ENCODE measurements around the gene CDON. TPM values are rescaled to one million over a fixed set of nuclear protein-coding genes. Genes with fewer than 3 reads are reported as not detected.

Gene CDON
- total RNA-seq, 1 experiment from 2014 or later: 34.1 TPM

DNA sequence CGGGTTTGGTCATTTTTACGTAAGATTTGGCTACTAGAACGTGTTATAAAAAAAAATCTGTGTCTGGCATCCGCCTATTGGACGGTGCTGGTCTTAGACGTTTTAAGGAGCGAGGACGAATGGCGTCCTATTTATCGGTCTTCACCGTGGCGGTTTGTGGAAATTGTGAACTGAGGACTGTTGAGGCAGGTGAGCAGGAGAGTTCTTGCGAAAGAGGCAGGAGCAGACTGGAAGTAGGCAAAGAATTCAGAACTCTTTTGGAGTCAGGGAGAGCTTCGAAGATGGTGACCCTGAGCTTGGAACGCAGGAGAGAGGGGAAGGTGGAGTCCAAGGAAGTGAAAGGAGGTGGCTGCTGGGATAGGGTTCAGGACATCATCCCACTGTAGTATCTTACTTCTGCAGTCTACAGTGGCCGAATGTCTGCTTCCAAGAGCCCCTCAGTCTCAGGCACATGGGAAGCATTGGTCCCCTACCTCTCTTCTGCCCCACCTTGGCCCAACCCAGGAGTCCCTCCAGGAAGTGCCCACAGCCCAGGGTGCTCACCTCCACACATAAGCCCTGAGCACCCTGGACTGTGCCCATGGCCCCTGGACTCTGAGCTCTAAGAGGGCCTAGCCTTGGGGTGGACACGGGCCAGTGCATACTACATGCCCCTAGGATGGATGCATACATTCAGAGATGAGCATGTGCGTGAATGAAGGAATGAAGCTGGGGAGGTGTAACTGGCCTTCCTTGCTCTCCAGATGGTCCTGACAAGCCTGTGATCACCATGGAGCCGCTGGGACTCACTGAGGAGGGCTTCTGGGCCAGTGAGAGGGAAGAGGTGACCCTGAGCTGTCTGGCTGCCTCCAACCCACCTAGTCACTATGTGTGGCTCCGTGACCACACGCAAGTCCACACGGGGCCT is 113.1 kb downstream of the CDON start:
- ChIA-PET CTCF (interaction anchor here (1.8 kb wide), 1 partner anchor 8 kb away, joined by 9 read pairs; no protein-coding TSS in a partner anchor), POLR2A (no interaction called here)
- H3K4me1 Mint-ChIP-seq: peaks cover 7% of the 10 kb centered on the region; the same call in 1 of the 2 replicates
- H3K36me3 Mint-ChIP-seq: no peaks in the 10 kb centered on the region
- DNase-seq (ENCODE audit: low spot score) (no peak), ATAC-seq (no peak)
- no peak overlapping the region for H3K4me3 Mint-ChIP-seq
- no peaks in the 10 kb centered on the region for H3K9me3 Mint-ChIP-seq
- peak overlapping the region; percentile 78; the same call in 1 of the 2 replicates for H3K27ac Mint-ChIP-seq
- no peaks in the 10 kb centered on the region for H3K27me3 Mint-ChIP-seq (ENCODE audit: low read depth)
- TF ChIP-seq CREB1 (CRISPR knock-in tag; IDR thresholded peaks at IDR 0.05) (no peak), ETV6 (CRISPR knock-in tag; IDR thresholded peaks at IDR 0.05) (no peak), E2F5 (CRISPR knock-in tag; IDR thresholded peaks at IDR 0.05) (no peak), NFATC4 (CRISPR knock-in tag; IDR thresholded peaks at IDR 0.05) (no peak)
- TF ChIP-seq, protein P1, sequence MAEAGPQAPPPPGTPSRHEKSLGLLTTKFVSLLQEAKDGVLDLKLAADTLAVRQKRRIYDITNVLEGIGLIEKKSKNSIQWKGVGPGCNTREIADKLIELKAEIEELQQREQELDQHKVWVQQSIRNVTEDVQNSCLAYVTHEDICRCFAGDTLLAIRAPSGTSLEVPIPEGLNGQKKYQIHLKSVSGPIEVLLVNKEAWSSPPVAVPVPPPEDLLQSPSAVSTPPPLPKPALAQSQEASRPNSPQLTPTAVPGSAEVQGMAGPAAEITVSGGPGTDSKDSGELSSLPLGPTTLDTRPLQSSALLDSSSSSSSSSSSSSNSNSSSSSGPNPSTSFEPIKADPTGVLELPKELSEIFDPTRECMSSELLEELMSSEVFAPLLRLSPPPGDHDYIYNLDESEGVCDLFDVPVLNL (CRISPR knock-in tag; IDR thresholded peaks at IDR 0.05; ENCODE audit: borderline replicate concordance, low read depth): no peak
- TF ChIP-seq, protein P2, sequence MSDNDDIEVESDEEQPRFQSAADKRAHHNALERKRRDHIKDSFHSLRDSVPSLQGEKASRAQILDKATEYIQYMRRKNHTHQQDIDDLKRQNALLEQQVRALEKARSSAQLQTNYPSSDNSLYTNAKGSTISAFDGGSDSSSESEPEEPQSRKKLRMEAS (CRISPR knock-in tag; IDR thresholded peaks at IDR 0.05): no peak

DNA sequence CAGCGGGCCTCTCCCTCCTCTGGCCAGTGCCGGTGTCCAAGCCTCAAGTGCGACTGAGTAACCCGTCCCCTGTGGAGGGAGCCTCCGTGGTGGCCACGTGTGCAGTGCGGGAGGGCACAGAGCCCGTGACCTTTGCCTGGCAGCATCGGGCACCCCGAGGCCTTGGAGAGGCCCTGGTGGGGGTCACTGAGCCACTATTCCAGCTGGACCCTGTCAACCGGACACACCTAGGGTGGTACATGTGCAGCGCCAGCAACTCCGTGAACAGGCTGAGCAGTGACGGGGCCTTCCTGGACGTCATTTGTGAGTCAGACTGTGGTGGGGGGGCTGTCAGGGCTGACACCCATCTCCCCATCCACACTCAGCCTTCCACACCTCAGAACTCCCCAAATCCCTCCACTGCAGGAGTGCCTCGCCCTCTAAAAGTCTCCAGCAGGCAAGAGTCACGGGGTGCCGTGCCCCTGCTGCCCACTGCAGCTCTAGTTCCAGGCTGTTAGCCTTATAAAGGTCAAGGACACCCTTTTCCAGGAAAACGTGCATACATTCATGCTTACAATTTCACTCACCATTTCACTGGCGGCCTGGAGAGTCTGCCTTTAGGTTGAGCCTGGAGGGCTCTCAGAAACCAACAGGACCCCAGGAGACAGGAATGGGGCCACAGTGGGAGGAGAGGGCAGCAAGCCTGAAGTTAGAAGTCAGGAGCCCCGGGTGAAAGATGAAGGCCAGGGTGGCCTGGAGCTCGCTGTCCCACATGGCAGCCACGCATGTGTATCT is 114.2 kb downstream of the CDON start:
- Mint-ChIP-seq H3K4me3 (no peak overlapping the region), H3K9me3 (no peaks in the 10 kb centered on the region), H3K4me1 (peaks cover 7% of the 10 kb centered on the region; the same call in 1 of the 2 replicates), H3K36me3 (no peaks in the 10 kb centered on the region), H3K27me3 (ENCODE audit: low read depth) (no peaks in the 10 kb centered on the region; the same call in 1 of the 2 replicates), H3K27ac (no peak overlapping the region)
- CTCF ChIA-PET: no interaction called here
- DNase-seq (ENCODE audit: low spot score) (no peak), ATAC-seq (no peak)
- TF ChIP-seq, protein P3, sequence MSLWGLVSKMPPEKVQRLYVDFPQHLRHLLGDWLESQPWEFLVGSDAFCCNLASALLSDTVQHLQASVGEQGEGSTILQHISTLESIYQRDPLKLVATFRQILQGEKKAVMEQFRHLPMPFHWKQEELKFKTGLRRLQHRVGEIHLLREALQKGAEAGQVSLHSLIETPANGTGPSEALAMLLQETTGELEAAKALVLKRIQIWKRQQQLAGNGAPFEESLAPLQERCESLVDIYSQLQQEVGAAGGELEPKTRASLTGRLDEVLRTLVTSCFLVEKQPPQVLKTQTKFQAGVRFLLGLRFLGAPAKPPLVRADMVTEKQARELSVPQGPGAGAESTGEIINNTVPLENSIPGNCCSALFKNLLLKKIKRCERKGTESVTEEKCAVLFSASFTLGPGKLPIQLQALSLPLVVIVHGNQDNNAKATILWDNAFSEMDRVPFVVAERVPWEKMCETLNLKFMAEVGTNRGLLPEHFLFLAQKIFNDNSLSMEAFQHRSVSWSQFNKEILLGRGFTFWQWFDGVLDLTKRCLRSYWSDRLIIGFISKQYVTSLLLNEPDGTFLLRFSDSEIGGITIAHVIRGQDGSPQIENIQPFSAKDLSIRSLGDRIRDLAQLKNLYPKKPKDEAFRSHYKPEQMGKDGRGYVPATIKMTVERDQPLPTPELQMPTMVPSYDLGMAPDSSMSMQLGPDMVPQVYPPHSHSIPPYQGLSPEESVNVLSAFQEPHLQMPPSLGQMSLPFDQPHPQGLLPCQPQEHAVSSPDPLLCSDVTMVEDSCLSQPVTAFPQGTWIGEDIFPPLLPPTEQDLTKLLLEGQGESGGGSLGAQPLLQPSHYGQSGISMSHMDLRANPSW (CRISPR knock-in tag; conservative IDR thresholded peaks at IDR 0.05; ENCODE audit: low read depth): no peak
- no peak for TF ChIP-seq NR2C2 (CRISPR knock-in tag; IDR thresholded peaks at IDR 0.05)
- POLR2A ChIA-PET: no interaction called here

- no peak for ATAC-seq
- Mint-ChIP-seq H3K9me3 (no peaks in the 10 kb centered on the region), H3K27me3 (ENCODE audit: low read depth) (no peaks in the 10 kb centered on the region; the same call in 1 of the 2 replicates), H3K4me1 (peaks cover 7% of the 10 kb centered on the region; the same call in 1 of the 2 replicates), H3K27ac (no peak overlapping the region), H3K36me3 (no peaks in the 10 kb centered on the region), H3K4me3 (no peak overlapping the region)
- no peak for DNase-seq (ENCODE audit: low spot score)
- TF ChIP-seq NFYB (CRISPR knock-in tag; conservative IDR thresholded peaks at IDR 0.05; ENCODE audit: low read depth) (no peak), SMAD4 (CRISPR knock-in tag; IDR thresholded peaks at IDR 0.05) (no peak), TEAD4 (CRISPR knock-in tag; IDR thresholded peaks at IDR 0.05) (no peak), ZNF281 (CRISPR knock-in tag; IDR thresholded peaks at IDR 0.05) (no peak), ZNF416 (CRISPR knock-in tag; IDR thresholded peaks at IDR 0.05) (no peak), CREM (CRISPR knock-in tag; IDR thresholded peaks at IDR 0.05) (no peak)
- TF ChIP-seq, protein P2 (CRISPR knock-in tag; IDR thresholded peaks at IDR 0.05): no peak
- ChIA-PET CTCF (no interaction called here), POLR2A (no interaction called here)
Measured at GRCh38 chr11:125947419-125948277, 115.0 kb downstream of the CDON start.
